ENCODE results near the gene AKAP13. TPM values are rescaled to one million over a fixed set of nuclear protein-coding genes. Genes with fewer than 3 reads are reported as not detected.

Gene AKAP13
- total and polyA plus RNA-seq, 2 of the 8 experiments (the other 6 are each of a cell fraction or from before 2014, with no cell fraction given): 14.0 to 46.2 TPM

- Histone ChIP-seq H3K4me3 (ENCODE audit: extremely low read depth in 1 of 4, insufficient read depth in 2 of 4, low read depth in 3 of 4, low read length in 4 of 4) (no peak overlapping the region), H3K18ac (ENCODE audit: extremely low read depth, low read length) (no peak overlapping the region), H2BK12ac (ENCODE audit: low read depth, low read length) (no peak overlapping the region), H2BK5ac (ENCODE audit: low read depth, low read length) (no peak overlapping the region), H3K23ac (ENCODE audit: insufficient read length) (no peak overlapping the region), H3K27me3 (replicated peaks in 1 of 4; ENCODE audit: control insufficient read depth in 3 of 4, extremely low read depth in 1 of 4, insufficient read depth in 3 of 4, low read length in 3 of 4) (no peaks in the 10 kb centered on the region), H2BK120ac (replicated peaks; ENCODE audit: low read depth, low read length) (no peak overlapping the region), H2AK5ac (ENCODE audit: low read depth, low read length) (no peak overlapping the region), H2BK20ac (ENCODE audit: low read length) (no peak overlapping the region), H3K23me2 (ENCODE audit: low read depth, low read length) (no peaks in the 10 kb centered on the region), H4K20me1 (replicated peaks in 1 of 2; ENCODE audit: control insufficient read depth in 1 of 2, insufficient read depth in 2 of 2, low read length in 2 of 2) (peaks cover 0 to 2% of the 10 kb centered on the region in 2 experiments), H3K4me1 (replicated peaks in 1 of 4; ENCODE audit: control insufficient read depth in 3 of 4, insufficient read depth in 4 of 4, low read length in 3 of 4) (peaks cover 5 to 12% (median 6%) of the 10 kb centered on the region in 4 experiments; a peak in 6 of 7 replicates), H3K14ac (ENCODE audit: insufficient read length) (no peak overlapping the region), H3K36me3 (ENCODE audit: control insufficient read depth in 2 of 4, insufficient read depth in 4 of 4, low read length in 3 of 4) (no peaks in the 10 kb centered on the region), H3K56ac (replicated peaks; ENCODE audit: insufficient read length, low read depth, low read length) (no peak overlapping the region), H3K79me1 (ENCODE audit: low read depth, low read length) (no peaks in the 10 kb centered on the region; the same call in 1 of the 2 replicates), H4K5ac (ENCODE audit: insufficient read length, low read depth, low read length) (no peak overlapping the region), H3K9ac (replicated peaks in 1 of 4; ENCODE audit: extremely low read depth in 1 of 4, low read depth in 3 of 4, low read length in 3 of 4) (no peak overlapping the region), H4K91ac (replicated peaks; ENCODE audit: insufficient read length, low read length) (no peak overlapping the region), H3K27ac (ENCODE audit: low read depth, low read length) (no peak overlapping the region), H3K4me2 (ENCODE audit: insufficient read depth in 1 of 2, low read depth in 2 of 2, low read length in 2 of 2) (no peak overlapping the region), H2BK15ac (ENCODE audit: low read length) (no peak overlapping the region), H2AFZ (ENCODE audit: low read length) (no peak overlapping the region), H4K8ac (ENCODE audit: extremely low read depth, insufficient read depth, low read length) (no peak overlapping the region), H3K79me2 (ENCODE audit: control insufficient read depth in 1 of 2, insufficient read depth in 2 of 2, low read length in 2 of 2) (no peaks in the 10 kb centered on the region), H3K4ac (replicated peaks; ENCODE audit: insufficient read length, low read depth, low read length) (no peak overlapping the region), H3K9me3 (ENCODE audit: insufficient read depth in 2 of 2, low read depth in 1 of 2, low read length in 1 of 2) (no peaks in the 10 kb centered on the region)
- TF ChIP-seq E2F6 (IDR thresholded peaks at IDR 0.05) (no peak), YY1 (IDR thresholded peaks at IDR 0.05; ENCODE audit: low read depth, low read length) (no peak), JUN (IDR thresholded peaks at IDR 0.05; ENCODE audit: low read depth, low read length) (no peak)
- ChIA-PET POLR2A (ENCODE audit: partially characterized antibody) (no interaction called here), CTCF (ENCODE audit: partially characterized antibody) (interaction anchor here (0.8 to 1.0 kb wide), 2 partner anchors 7 to 138 kb away, joined by 3 read pairs; no protein-coding TSS in a partner anchor)
- 91% methylated on average over 5 of the region's 5 CpGs; no CpG with 5 or more reads in 1 of the 2 experiments for WGBS, 2 experiments (ENCODE audit: extremely low coverage in 1 of 2, insufficient coverage in 1 of 2, insufficient read length in 1 of 2, insufficient replicate concordance in 2 of 2, low coverage in 1 of 2, low lambda C conversion rate in 2 of 2, missing lambda C conversion rate in 1 of 2)
- no peak for FAIRE-seq
- DNase-seq (ENCODE audit: low read depth in 1 of 2, low spot score in 2 of 2): no peak
These were observed 243.1 kb downstream of the AKAP13 start for GRCh38 chr15:85623315-85624049.

Data from H1 (cell line).